ENCODE measurements around the gene CERK. TPM values are rescaled to one million over a fixed set of nuclear protein-coding genes. Genes with fewer than 3 reads are reported as not detected.

CERK gene, protein sequence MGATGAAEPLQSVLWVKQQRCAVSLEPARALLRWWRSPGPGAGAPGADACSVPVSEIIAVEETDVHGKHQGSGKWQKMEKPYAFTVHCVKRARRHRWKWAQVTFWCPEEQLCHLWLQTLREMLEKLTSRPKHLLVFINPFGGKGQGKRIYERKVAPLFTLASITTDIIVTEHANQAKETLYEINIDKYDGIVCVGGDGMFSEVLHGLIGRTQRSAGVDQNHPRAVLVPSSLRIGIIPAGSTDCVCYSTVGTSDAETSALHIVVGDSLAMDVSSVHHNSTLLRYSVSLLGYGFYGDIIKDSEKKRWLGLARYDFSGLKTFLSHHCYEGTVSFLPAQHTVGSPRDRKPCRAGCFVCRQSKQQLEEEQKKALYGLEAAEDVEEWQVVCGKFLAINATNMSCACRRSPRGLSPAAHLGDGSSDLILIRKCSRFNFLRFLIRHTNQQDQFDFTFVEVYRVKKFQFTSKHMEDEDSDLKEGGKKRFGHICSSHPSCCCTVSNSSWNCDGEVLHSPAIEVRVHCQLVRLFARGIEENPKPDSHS
- total RNA-seq (2022; extraction: Qiagen RNA extraction; ENCODE audit: low read depth): 23.5 to 25.6 TPM (median 24.9 TPM) in 5 replicates

DNA sequence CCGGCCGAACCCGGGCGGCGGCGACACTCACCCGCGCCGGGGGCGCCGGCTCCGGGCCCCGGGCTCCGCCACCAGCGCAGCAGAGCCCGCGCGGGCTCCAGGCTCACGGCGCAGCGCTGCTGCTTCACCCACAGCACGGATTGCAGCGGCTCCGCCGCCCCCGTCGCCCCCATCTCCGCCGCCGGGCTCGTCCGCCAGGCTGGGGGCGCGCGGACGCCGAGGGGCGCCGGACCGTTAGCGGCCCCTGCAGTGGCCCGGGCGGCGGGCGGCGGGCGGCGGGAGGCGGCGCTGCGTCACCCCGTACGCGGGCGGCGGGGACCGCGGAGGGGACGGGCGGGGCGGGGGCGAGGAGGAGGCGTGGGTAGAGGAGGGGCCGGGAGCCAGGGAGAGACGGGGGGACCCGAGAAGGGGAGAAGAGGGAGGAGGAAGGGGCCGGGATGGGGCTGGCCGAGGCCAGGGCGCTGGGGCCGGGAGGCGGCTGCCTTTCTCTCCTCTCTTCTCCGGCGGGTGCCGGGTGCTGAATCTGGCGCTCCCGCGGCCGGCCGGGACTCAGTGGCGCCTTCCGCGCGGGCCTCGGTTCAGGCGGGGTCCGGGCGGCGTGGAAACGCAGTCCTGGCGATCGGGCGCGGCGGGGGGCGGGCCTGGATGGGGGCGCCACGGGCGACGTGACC lies at the start of gene CERK:
TSS of gene CERK (minus strand) at position 277 of the 671 bp plus-strand sequence. CDS start at position 173, 104 bp downstream.

DNA sequence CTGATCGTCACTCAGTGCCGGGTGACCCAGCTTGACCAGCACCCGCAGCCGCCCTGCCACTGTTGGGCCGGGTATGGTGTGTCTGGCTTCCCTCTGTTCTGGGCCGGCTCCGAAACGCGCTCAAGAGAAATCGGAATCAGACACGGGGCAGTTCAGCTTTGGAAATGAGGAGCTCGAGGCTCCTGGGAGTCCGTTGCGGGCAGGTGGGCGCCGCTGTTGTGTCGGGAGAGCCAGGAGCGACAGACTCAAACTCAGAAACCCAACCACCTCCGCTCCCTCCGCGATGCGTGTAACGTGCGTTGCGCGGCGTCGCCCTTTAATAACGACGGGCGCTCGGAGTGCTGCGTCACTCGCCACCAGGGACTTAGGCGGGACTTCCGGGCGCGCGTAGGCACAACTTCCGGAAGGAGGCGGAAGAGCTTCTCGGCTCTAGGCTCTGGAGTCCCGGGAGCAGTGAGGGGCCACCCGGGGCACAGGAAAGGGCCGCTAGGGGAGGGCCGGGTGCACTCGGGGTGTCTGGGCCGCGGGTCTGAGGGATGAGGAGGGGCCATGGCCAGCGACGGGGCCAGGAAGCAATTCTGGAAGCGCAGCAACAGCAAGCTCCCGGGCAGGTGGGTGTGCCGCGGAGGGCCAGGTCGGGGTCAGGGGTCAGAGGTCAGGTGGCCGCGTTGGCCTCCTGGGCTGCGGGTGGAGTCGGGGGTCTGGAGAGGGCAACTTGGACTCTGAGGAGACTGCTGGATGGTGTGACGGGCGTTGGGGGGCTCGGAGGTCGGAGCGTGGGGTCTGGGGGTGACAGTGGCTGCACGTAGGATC lies 24.4 kb upstream of the CERK start, which contains the start of gene TBC1D22A:
TSS of gene TBC1D22A (plus strand) at position 413 of the 813 bp plus-strand sequence. CDS start at position 550, 137 bp downstream.

Other genes starting within 250 kb of the CERK start
- gene CELSR1, start 200.6 kb downstream of the CERK start, total RNA-seq (2022; extraction: Qiagen RNA extraction; ENCODE audit: low read depth): 23.2 to 26.2 TPM (median 25.6 TPM) in 5 replicates
- gene GRAMD4, start 117.9 kb downstream of the CERK start, total RNA-seq (2022; extraction: Qiagen RNA extraction; ENCODE audit: low read depth): 7.1 to 12.3 TPM (median 11.0 TPM) in 5 replicates
- gene TBC1D22A, start 24.4 kb upstream of the CERK start, total RNA-seq (2022; extraction: Qiagen RNA extraction; ENCODE audit: low read depth): 8.8 to 10.4 TPM (median 10.1 TPM) in 5 replicates

Measured in A549 treated with CpdA at 1 μM for 4 hours (cell line).